ENCODE results near the gene SEC31B. TPM values are rescaled to one million over a fixed set of nuclear protein-coding genes. Genes with fewer than 3 reads are reported as not detected.
A peak's percentile ranks its signal among the peaks of the same experiment; 100 is the strongest.

SEC31B gene
- total and polyA plus RNA-seq, 2 of the 8 experiments (the other 6 are each of a cell fraction or from before 2014, with no cell fraction given): 4.1 to 5.3 TPM

GRCh38 chr10:100534726-100535125, 15.1 kb upstream of the SEC31B start:
- no peak overlapping the region for H3K4me3 ChIP-seq (ENCODE audit: extremely low read depth in 1 of 4, insufficient read depth in 2 of 4, low read depth in 3 of 4, low read length in 4 of 4)
- FAIRE-seq: no peak
- H3K18ac ChIP-seq (ENCODE audit: extremely low read depth, low read length): no peak overlapping the region
- CTCF ChIA-PET (ENCODE audit: partially characterized antibody): interaction anchor here (1.0 to 8.0 kb wide), 12 partner anchors 8 to 463 kb away, joined by 3 to 70 read pairs (median 10); partner anchors contain the start of gene SEC31B
- no peaks in the 10 kb centered on the region for H3K27me3 ChIP-seq (replicated peaks in 1 of 4; ENCODE audit: control insufficient read depth in 3 of 4, extremely low read depth in 1 of 4, insufficient read depth in 3 of 4, low read length in 3 of 4)
- H4K20me1 ChIP-seq (replicated peaks in 1 of 2; ENCODE audit: control insufficient read depth in 1 of 2, insufficient read depth in 2 of 2, low read length in 2 of 2): peaks cover 6 to 8% of the 10 kb centered on the region in 2 experiments
- POLR2A ChIA-PET (ENCODE audit: partially characterized antibody): interaction anchor here (1.6 kb wide), 2 partner anchors 12 to 14 kb away, joined by 5 to 7 read pairs; no protein-coding TSS in a partner anchor
- no peak overlapping the region for H4K91ac ChIP-seq (replicated peaks; ENCODE audit: insufficient read length, low read length)
- no peak overlapping the region for H2BK5ac ChIP-seq (ENCODE audit: low read depth, low read length)
- no peak overlapping the region for H2BK15ac ChIP-seq (ENCODE audit: low read length)
- no peak overlapping the region for H3K56ac ChIP-seq (replicated peaks; ENCODE audit: insufficient read length, low read depth, low read length)
- H2AK5ac ChIP-seq (ENCODE audit: low read depth, low read length): no peak overlapping the region
- no peak overlapping the region for H4K8ac ChIP-seq (ENCODE audit: extremely low read depth, insufficient read depth, low read length)
- H3K4ac ChIP-seq (replicated peaks; ENCODE audit: insufficient read length, low read depth, low read length): no peak overlapping the region
- H3K14ac ChIP-seq (ENCODE audit: insufficient read length): no peak overlapping the region
- peaks cover 4% of the 10 kb centered on the region for H3K79me1 ChIP-seq (ENCODE audit: low read depth, low read length)
- H3K36me3 ChIP-seq (ENCODE audit: control insufficient read depth in 2 of 4, insufficient read depth in 4 of 4, low read length in 3 of 4): peaks cover 6 to 23% (median 17%) of the 10 kb centered on the region in 4 experiments; a peak in 7 of 8 replicates
- no peak overlapping the region for H2BK20ac ChIP-seq (ENCODE audit: low read length)
- peak overlapping the region; percentile 99 for H2AFZ ChIP-seq (ENCODE audit: low read length)
- H4K5ac ChIP-seq (ENCODE audit: insufficient read length, low read depth, low read length): no peak overlapping the region
- no peaks in the 10 kb centered on the region for H3K9me3 ChIP-seq (ENCODE audit: insufficient read depth in 2 of 2, low read depth in 1 of 2, low read length in 1 of 2)
- H3K23ac ChIP-seq (ENCODE audit: insufficient read length): no peak overlapping the region
- peaks cover 0 to 14% (median 9%) of the 10 kb centered on the region in 4 experiments; a peak in 5 of 7 replicates for H3K4me1 ChIP-seq (replicated peaks in 1 of 4; ENCODE audit: control insufficient read depth in 3 of 4, insufficient read depth in 4 of 4, low read length in 3 of 4)
- no peak overlapping the region for H2BK12ac ChIP-seq (ENCODE audit: low read depth, low read length)
- H3K79me2 ChIP-seq (ENCODE audit: control insufficient read depth in 1 of 2, insufficient read depth in 2 of 2, low read length in 2 of 2): peaks cover 10 to 31% of the 10 kb centered on the region in 2 experiments
- peaks cover 6% of the 10 kb centered on the region for H3K23me2 ChIP-seq (ENCODE audit: low read depth, low read length)
- DNase-seq (ENCODE audit: low read depth in 1 of 2, low spot score in 2 of 2): no peak
- H3K4me2 ChIP-seq (ENCODE audit: insufficient read depth in 1 of 2, low read depth in 2 of 2, low read length in 2 of 2): no peak overlapping the region
- WGBS, 2 experiments (ENCODE audit: extremely low coverage in 1 of 2, insufficient coverage in 1 of 2, insufficient read length in 1 of 2, insufficient replicate concordance in 2 of 2, low coverage in 1 of 2, low lambda C conversion rate in 2 of 2, missing lambda C conversion rate in 1 of 2): 66% methylated on average over 2 of the region's 2 CpGs; no CpG with 5 or more reads in 1 of the 2 experiments
- no peak overlapping the region for H2BK120ac ChIP-seq (replicated peaks; ENCODE audit: low read depth, low read length)
- H3K27ac ChIP-seq (ENCODE audit: low read depth, low read length): no peak overlapping the region
- H3K9ac ChIP-seq (replicated peaks in 1 of 4; ENCODE audit: extremely low read depth in 1 of 4, low read depth in 3 of 4, low read length in 3 of 4): no peak overlapping the region
- no peak for TF ChIP-seq E2F6 (IDR thresholded peaks at IDR 0.05)
- no peak for TF ChIP-seq POU5F1 (IDR thresholded peaks at IDR 0.05; ENCODE audit: low read depth, low read length)
- TF ChIP-seq SIRT6 (IDR thresholded peaks at IDR 0.05; ENCODE audit: low read length): no peak
- TF ChIP-seq SP1 (IDR thresholded peaks at IDR 0.05; ENCODE audit: low read depth, low read length): no peak
- no peak for TF ChIP-seq MAFK (IDR thresholded peaks at IDR 0.05; ENCODE audit: low read depth, low read length)
- TF ChIP-seq BRCA1 (IDR thresholded peaks at IDR 0.05; ENCODE audit: low read depth, low read length): no peak
- no peak for TF ChIP-seq YY1 (IDR thresholded peaks at IDR 0.05; ENCODE audit: low read depth, low read length)
- no peak for TF ChIP-seq SIN3A (conservative IDR thresholded peaks at IDR 0.05 in 1 of 2, IDR thresholded peaks at IDR 0.05 in 1 of 2; ENCODE audit: low read depth in 1 of 2, low read length in 2 of 2)
- TF ChIP-seq CTCF (IDR thresholded peaks at IDR 0.05; ENCODE audit: control extremely low read depth in 1 of 3, insufficient read depth in 1 of 3, low read depth in 1 of 3, low read length in 3 of 3): no peak
- no peak for TF ChIP-seq USF2 (IDR thresholded peaks at IDR 0.05; ENCODE audit: low read length)

Measured in H1 (cell line).